Heart right ventricle (tissue), 16 donors: ENCODE results near the gene AUTS2. TPM values are rescaled to one million over a fixed set of nuclear protein-coding genes. Genes with fewer than 3 reads are reported as not detected.

Source experiments
- ATAC-seq, 8 donors: fragments of 200-7000 bp; cut with Tn5 transposase; one replicate each; pipeline ENCODE4 v1.9.1; 2020; ENCODE audit warnings: mild to moderate bottlenecking in 8 of 8, moderate library complexity in 8 of 8, moderate number of reproducible peaks in 1 of 8
- DNase-seq, 2 donors: peaks; one replicate each; pipeline ENCODE4 v3.0.0-alpha.2; 2020
- H3K27ac ChIP-seq, 10 donors: fragments of 200-600 bp; sonication (generic) in 2 of 10; one replicate each; pipeline versions ENCODE4 v1.5.0 to v1.8.0; 2020 to 2022; ENCODE audit warnings: mild to moderate bottlenecking in 3 of 10
- H3K27me3 ChIP-seq, 7 donors: fragments of 200-600 bp; one replicate each; pipeline ENCODE4 v1.8.0; 2021 to 2022; ENCODE audit warnings: mild to moderate bottlenecking in 2 of 7
- H3K36me3 ChIP-seq, 9 donors: fragments of 200-600 bp; sonication (generic) in 1 of 9; one replicate each; pipeline versions ENCODE4 v1.5.0 to v1.8.0; 2020 to 2022; ENCODE audit warnings: mild to moderate bottlenecking in 2 of 9
- H3K4me1 ChIP-seq, 9 donors: fragments of 200-600 bp; sonication (generic) in 1 of 9; one replicate each; pipeline versions ENCODE4 v1.5.0 to v1.8.0; 2020 to 2022; ENCODE audit warnings: mild to moderate bottlenecking in 4 of 9
- H3K4me3 ChIP-seq, 10 donors: fragments of 200-600 bp; sonication (generic) in 2 of 10; one replicate each; pipeline versions ENCODE4 v1.5.0 to v1.8.0; 2020 to 2022; ENCODE audit warnings: mild to moderate bottlenecking in 7 of 10, moderate library complexity in 2 of 10
- H3K9me3 ChIP-seq, 11 donors: fragments of 200-600 bp in 10 of 11; sonication (generic) in 2 of 11; one replicate each; pipeline versions ENCODE4 v1.5.0 to v1.8.0; 2013 to 2022; ENCODE audit warnings: mild to moderate bottlenecking in 2 of 11, control low read depth in 1 of 11, moderate library complexity in 1 of 11
- CTCF ChIP-seq, 9 donors: fragments of 200-600 bp; sonication (generic) in 2 of 9; IDR thresholded peaks; one replicate each; pipeline versions ENCODE4 v1.5.0 to v1.8.0; 2021 to 2022; ENCODE audit warnings: antibody characterized with exemption in 9 of 9, mild to moderate bottlenecking in 5 of 9, moderate library complexity in 1 of 9
- WGBS, 2 donors: extraction: QIAGEN DNeasy Blood & Tissue Kit; methylation state at CpG; one replicate each; pipeline ENCODE4 v1.1.7; 2013; ENCODE audit warnings: inconsistent platforms in 1 of 2; 5-methylcytosine and 5-hydroxymethylcytosine counted together
- intact Hi-C, 10 donors: fragments of 100-400 bp; cut with DNase I; formaldehyde crosslinking; loops; one replicate each; pipeline versions ENCODE4 v1.11.1 to v1.14.2; 2022
- polyA plus RNA-seq, 2 donors: library from polyadenylated mRNA; stranded (reverse); fragments of 200-250 nt; gene quantifications; one replicate each; pipeline ENCODE4 v1.2.3, GENCODE V29; 2013
- total RNA-seq, 10 donors: library from RNA; stranded (reverse); fragmentation: NEBNext Ultra II Directional in 3 of 10; extraction: Animal tissue kit (Norgen Biotek cat#: 25700) in 3 of 10; gene quantifications; one replicate each; pipeline versions ENCODE4 v1.2.1 to v1.2.4, GENCODE V29; 2021 to 2023
- donor health status: Arrhythmogenic right ventricular cardiomyopathy.
- donor health status: ischemic (EF 13 %, LVEDD 7.1; RV severe dilation, severe dysfunction).
- donor health status: healthy with polysubstance abuse.
- donor health status: DM: no; HTN: yes; CAD: no.
- donor health status: DM: no; HTN: no; CAD: no.
- donor health status: ischemic (EF 25% LVEDD 6.9; RV normal size, moderate dysfunction).
- donor health status: ischemic (EF 25% LVEDD 5.7; RV mildly dilated, moderate dysfunction).
- donor health status: healthy.
- donor health status: DM: yes; HTN: yes; CAD: no.
- donor health status: Ischemic cardiomyopathy.
- donor health status: ischemic (EF 35%, LVEDD 5.7; RV mildly dilated, moderate dysfunction).
- donor health status: nonischemic (EF 11% LVEDD 7.7; RV severe dilation, severe dysfunction).
- donor health status: DM: yes; HTN: yes; CAD: no.
- donor health status: PGD.
- donor health status: ischemic (EF 29% LVEDD 5.4; RV normal size, mild dysfunction).
- donor health status: nonischemic (EF 23%, LVEDD 6.1; RV moderate dilation, normal function).

The AUTS2 gene
- total and polyA plus RNA-seq, 12 donors, result 1.6 to 11.2 (median 7.3) TPM

- DNase-seq (no peak), ATAC-seq (no peak)
- Histone ChIP-seq H3K9me3 (peaks cover 0 to 2% (median 0%) of the 10 kb centered on the region in 11 donors), H3K36me3 (no peaks in the 10 kb centered on the region), H3K4me1 (peaks cover 0 to 9% (median 4%) of the 10 kb centered on the region in 9 donors), H3K4me3 (no peak overlapping the region), H3K27me3 (peaks cover 0 to 52% (median 10%) of the 10 kb centered on the region in 7 donors), H3K27ac (no peak overlapping the region)
- no peak for TF ChIP-seq CTCF (IDR thresholded peaks at IDR 0.05)
- WGBS, 2 donors, result 32 to 39% methylated on average over 7 of the region's 7 CpGs
- intact Hi-C loops, result loop anchor here in 1 of 10 donors (5.0 kb wide), 1 partner anchor 902 kb away; no protein-coding TSS in a partner anchor
Observed at GRCh38 chr7:70830060-70830395, 1231.8 kb downstream of the AUTS2 start.

GRCh38 chr7:70830426-70830825 is 1232.2 kb downstream of the AUTS2 start:
- no peak for TF ChIP-seq CTCF (IDR thresholded peaks at IDR 0.05)
- Histone ChIP-seq H3K9me3 (peaks cover 0 to 5% (median 0%) of the 10 kb centered on the region in 11 donors), H3K27me3 (peaks cover 0 to 56% (median 10%) of the 10 kb centered on the region in 7 donors), H3K36me3 (no peaks in the 10 kb centered on the region), H3K4me1 (peaks cover 0 to 9% (median 4%) of the 10 kb centered on the region in 9 donors), H3K4me3 (no peak overlapping the region), H3K27ac (no peak overlapping the region)
- intact Hi-C loops, result loop anchor here in 1 of 10 donors (5.0 kb wide), 1 partner anchor 902 kb away; no protein-coding TSS in a partner anchor
- DNase-seq (no peak), ATAC-seq (no peak)
- 82 to 90% methylated on average over 7 of the region's 7 CpGs for WGBS, 2 donors

- H3K27me3 ChIP-seq, result peaks cover 0 to 63% (median 10%) of the 10 kb centered on the region in 7 donors
- intact Hi-C loops, result loop anchor here in 1 of 10 donors (5.0 kb wide), 1 partner anchor 899 kb away; no protein-coding TSS in a partner anchor
- no peak overlapping the region for H3K27ac ChIP-seq
- DNase-seq, result no peak
- TF ChIP-seq CTCF (IDR thresholded peaks at IDR 0.05), result no peak
- no peak for ATAC-seq
- no peaks in the 10 kb centered on the region for H3K36me3 ChIP-seq
- H3K4me1 ChIP-seq, result peaks cover 0 to 9% (median 4%) of the 10 kb centered on the region in 9 donors
- 68 to 69% methylated on average over 1 of the region's 1 CpG for WGBS, 2 donors
- no peak overlapping the region for H3K4me3 ChIP-seq
- H3K9me3 ChIP-seq, result peaks cover 0 to 8% (median 0%) of the 10 kb centered on the region in 11 donors
Observed at GRCh38 chr7:70833726-70834125, 1235.5 kb downstream of the AUTS2 start.

GRCh38 chr7:70834424-70834823 is 1236.1 kb downstream of the AUTS2 start:
- H3K4me1 ChIP-seq, result peaks cover 0 to 4% (median 2%) of the 10 kb centered on the region in 9 donors
- intact Hi-C loops, result loop anchor here in 1 of 10 donors (5.0 kb wide), 1 partner anchor 898 kb away; no protein-coding TSS in a partner anchor
- no peak for TF ChIP-seq CTCF (IDR thresholded peaks at IDR 0.05)
- H3K36me3 ChIP-seq, result no peaks in the 10 kb centered on the region
- WGBS, 2 donors, result 91 to 93% methylated on average over 8 of the region's 8 CpGs
- no peak for ATAC-seq
- no peak for DNase-seq
- no peak overlapping the region for H3K27ac ChIP-seq
- H3K27me3 ChIP-seq, result peaks cover 0 to 57% (median 10%) of the 10 kb centered on the region in 7 donors
- H3K4me3 ChIP-seq, result no peak overlapping the region
- peaks cover 0 to 8% (median 0%) of the 10 kb centered on the region in 11 donors for H3K9me3 ChIP-seq
